Activated CD4-positive, alpha-beta memory T cell treated with anti-CD3 and anti-CD28 coated beads, Interleukin-2, amount 10 ng/mL, durations not matched to agents 7 days and 5 days (primary cell): ENCODE data around the gene GNAO1. TPM values are rescaled to one million over a fixed set of nuclear protein-coding genes. Genes with fewer than 3 reads are reported as not detected.

Experiments
- CTCF ChIA-PET: fragments of 350-600 bp; sonication (Branson Sonifier 250); formaldehyde crosslinking; loops from one replicate; lab custom pipeline; 2021; ENCODE audit warnings: antibody characterized with exemption, inconsistent platforms; lab: Charles Lee
- POLR2A ChIA-PET: fragments of 350-600 bp; sonication (Branson Sonifier 250); formaldehyde crosslinking; loops from one replicate; lab custom pipeline; 2021; ENCODE audit warnings: antibody characterized with exemption; lab: Charles Lee
- DNase-seq: peaks from one replicate; pipeline ENCODE4 v3.0.0-alpha.2; 2020
- H3K27ac Mint-ChIP-seq: one replicate; pipeline ENCODE4 v1.8.0; 2021; ENCODE audit warnings: mild to moderate bottlenecking, mixed read lengths
- H3K27me3 Mint-ChIP-seq: one replicate; pipeline ENCODE4 v1.8.0; 2021; ENCODE audit warnings: mixed read lengths
- H3K36me3 Mint-ChIP-seq: one replicate; pipeline ENCODE4 v1.8.0; 2021; ENCODE audit warnings: low read depth, mixed read lengths
- H3K4me1 Mint-ChIP-seq: one replicate; pipeline ENCODE4 v1.8.0; 2021; ENCODE audit warnings: mixed read lengths
- H3K4me3 Mint-ChIP-seq: one replicate; pipeline ENCODE4 v1.8.0; 2021; ENCODE audit warnings: mild to moderate bottlenecking, mixed read lengths
- H3K9me3 Mint-ChIP-seq: one replicate; pipeline ENCODE4 v1.8.0; 2021; ENCODE audit warnings: mixed read lengths
- total RNA-seq, 2 experiments: library from RNA; stranded (reverse); gene quantifications; one replicate each; pipeline ENCODE4 v1.2.3, GENCODE V29; 2021

GNAO1 gene
- total RNA-seq, 2 experiments from 2014 or later, result 1.8 to 2.3 TPM

DNA sequence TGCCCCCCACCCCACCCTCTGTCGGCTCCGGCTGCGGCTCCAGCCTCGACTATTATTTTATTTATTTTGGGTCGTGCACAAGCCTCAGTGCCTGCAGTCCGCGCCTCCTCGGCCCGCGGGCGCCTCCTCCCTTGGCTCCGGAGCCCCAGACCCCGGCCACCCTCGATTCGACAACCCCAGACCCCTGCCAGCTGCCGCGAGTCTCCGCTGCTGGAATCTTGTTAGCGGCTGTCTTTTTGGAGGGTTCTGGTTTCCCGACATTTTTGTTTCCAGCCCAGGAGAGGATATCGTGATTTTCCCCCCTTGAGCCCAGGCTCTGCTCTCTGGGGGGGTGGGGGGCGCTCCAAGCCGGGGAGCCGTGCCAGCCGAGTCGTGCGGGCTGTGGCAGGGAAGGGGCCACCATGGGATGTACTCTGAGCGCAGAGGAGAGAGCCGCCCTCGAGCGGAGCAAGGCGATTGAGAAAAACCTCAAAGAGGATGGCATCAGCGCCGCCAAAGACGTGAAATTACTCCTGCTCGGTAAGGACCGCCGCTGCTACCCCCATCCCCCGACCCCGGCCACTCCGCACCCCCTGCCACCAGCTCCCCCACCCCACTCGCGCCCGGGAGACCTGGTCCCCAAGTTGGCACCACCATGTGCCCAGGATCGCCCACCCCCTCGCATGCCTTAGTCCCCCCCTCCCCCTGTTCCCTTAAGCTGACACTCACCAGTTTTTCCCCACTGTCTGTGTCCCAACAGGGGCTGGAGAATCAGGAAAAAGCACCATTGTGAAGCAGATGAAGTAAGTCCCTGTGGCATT is 746 bp downstream of the GNAO1 start:
- Mint-ChIP-seq H3K27ac (no peak overlapping the region), H3K4me3 (peak overlapping the region; percentile 72), H3K36me3 (no peaks in the 10 kb centered on the region), H3K9me3 (no peaks in the 10 kb centered on the region), H3K27me3 (peaks cover 80% of the 10 kb centered on the region), H3K4me1 (peaks cover 29% of the 10 kb centered on the region)
- ChIA-PET CTCF (interaction anchor here (1.2 to 2.7 kb wide), 2 partner anchors 11 to 70 kb away, joined by 3 to 10 read pairs; no protein-coding TSS in a partner anchor), POLR2A (interaction anchor here (1.0 to 1.4 kb wide), 3 partner anchors 10 to 87 kb away, joined by 3 to 4 read pairs (median 4); no protein-coding TSS in a partner anchor)
- DNase-seq, result no peak

GRCh38 chr16:56192635-56192945 is 1.3 kb downstream of the GNAO1 start:
- ChIA-PET POLR2A (no interaction called here), CTCF (no interaction called here)
- Mint-ChIP-seq H3K4me3 (peak overlapping the region; percentile 49), H3K36me3 (no peaks in the 10 kb centered on the region), H3K9me3 (no peaks in the 10 kb centered on the region), H3K4me1 (peaks cover 29% of the 10 kb centered on the region), H3K27me3 (peaks cover 82% of the 10 kb centered on the region), H3K27ac (no peak overlapping the region)
- no peak for DNase-seq

DNA sequence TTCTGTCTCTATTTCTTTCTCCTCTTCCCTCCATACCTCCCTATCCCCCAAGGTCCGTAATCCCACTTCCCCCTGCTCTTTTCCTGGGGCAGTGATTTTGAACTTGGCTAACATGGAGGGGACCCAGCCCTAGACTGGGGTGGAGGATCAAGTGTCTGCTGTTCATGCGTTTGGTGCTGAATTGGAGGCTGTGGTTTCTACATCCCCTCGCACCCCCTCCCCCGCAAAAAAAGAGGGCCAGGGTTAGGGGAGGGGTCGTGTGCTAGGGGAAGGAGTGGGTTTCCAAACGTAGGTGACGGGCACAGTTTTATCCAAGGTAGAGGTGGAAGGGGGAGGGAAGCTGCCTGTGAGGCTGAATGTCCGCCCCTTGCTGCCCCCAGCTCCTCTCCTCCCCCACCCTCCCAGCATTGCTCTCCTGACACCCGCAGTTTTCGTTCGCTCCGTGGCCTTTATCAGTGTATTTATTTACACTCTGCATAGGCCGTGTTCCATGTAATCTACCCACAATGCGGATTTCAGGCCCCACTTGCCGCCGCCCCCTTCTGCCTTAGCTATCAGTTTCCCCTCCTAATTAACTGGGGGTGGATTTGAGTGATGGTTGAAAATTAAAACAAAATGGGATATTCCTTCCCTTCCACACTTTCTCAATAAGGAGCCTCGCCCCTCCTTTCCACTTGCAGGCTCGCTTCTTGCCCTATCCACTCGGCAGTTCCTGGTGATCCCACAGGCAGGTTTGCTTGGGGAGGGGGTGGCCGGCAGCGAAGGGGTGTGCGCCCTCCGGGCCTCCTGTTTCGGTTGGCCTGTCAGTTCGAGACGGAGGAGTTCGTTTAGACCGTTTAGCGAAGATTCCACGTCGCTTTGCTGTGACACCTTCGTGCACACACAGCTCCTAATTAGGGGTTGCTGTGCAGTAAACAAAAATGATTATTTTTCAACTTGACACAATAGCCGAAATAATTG is 2.0 kb downstream of the GNAO1 start:
- CTCF ChIA-PET, result interaction anchor here (1.5 kb wide), 1 partner anchor 10 kb away, joined by 7 read pairs; no protein-coding TSS in a partner anchor
- Mint-ChIP-seq H3K9me3 (no peaks in the 10 kb centered on the region), H3K4me3 (peak overlapping the region; percentile 49), H3K36me3 (no peaks in the 10 kb centered on the region), H3K4me1 (peaks cover 29% of the 10 kb centered on the region), H3K27ac (no peak overlapping the region), H3K27me3 (peaks cover 81% of the 10 kb centered on the region)
- POLR2A ChIA-PET, result interaction anchor here (1.5 kb wide), 1 partner anchor 10 kb away, joined by 3 read pairs; no protein-coding TSS in a partner anchor
- DNase-seq, result no peak

GRCh38 chr16:56193951-56194726 is 2.9 kb downstream of the GNAO1 start:
- ChIA-PET POLR2A (interaction anchor here (0.6 to 1.5 kb wide), 3 partner anchors 9 to 31 kb away, joined by 3 to 4 read pairs (median 3); no protein-coding TSS in a partner anchor), CTCF (interaction anchor here (1.5 kb wide), 1 partner anchor 9 kb away, joined by 7 read pairs; no protein-coding TSS in a partner anchor)
- no peaks in the 10 kb centered on the region for H3K9me3 Mint-ChIP-seq
- no peaks in the 10 kb centered on the region for H3K36me3 Mint-ChIP-seq
- DNase-seq, result peak; percentile 64
- H3K4me1 Mint-ChIP-seq, result peaks cover 29% of the 10 kb centered on the region
- no peak overlapping the region for H3K27ac Mint-ChIP-seq
- H3K4me3 Mint-ChIP-seq, result peak overlapping the region; percentile 36
- peaks cover 75% of the 10 kb centered on the region for H3K27me3 Mint-ChIP-seq

DNA sequence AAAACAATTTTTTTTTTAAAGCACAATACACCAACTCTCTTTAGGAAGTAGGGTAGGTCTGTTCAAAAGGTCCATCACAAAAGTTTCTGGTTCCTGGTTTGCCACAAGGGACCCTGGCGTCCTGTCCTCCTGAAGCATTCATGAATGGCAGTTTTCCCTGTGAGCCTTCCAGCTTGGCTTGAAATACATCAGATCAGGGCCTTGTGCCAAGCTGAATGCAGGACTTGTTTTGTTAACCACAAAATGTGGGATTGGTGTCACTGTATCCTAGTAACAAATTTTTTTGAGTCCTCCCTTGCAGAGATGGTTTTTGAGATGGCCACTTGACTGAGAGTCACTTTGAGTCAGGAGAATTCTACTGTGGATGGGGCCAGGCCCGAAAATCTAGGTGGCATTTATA is 3.9 kb downstream of the GNAO1 start:
- peaks cover 66% of the 10 kb centered on the region for H3K27me3 Mint-ChIP-seq
- no peak overlapping the region for H3K4me3 Mint-ChIP-seq
- H3K36me3 Mint-ChIP-seq, result no peaks in the 10 kb centered on the region
- H3K27ac Mint-ChIP-seq, result no peak overlapping the region
- DNase-seq, result no peak
- POLR2A ChIA-PET, result interaction anchor here (1.4 kb wide), 1 partner anchor 32 kb away, joined by 3 read pairs; no protein-coding TSS in a partner anchor
- CTCF ChIA-PET, result no interaction called here
- H3K9me3 Mint-ChIP-seq, result no peaks in the 10 kb centered on the region
- H3K4me1 Mint-ChIP-seq, result peaks cover 27% of the 10 kb centered on the region

GRCh38 chr16:56196381-56196780 is 5.1 kb downstream of the GNAO1 start:
- ChIA-PET POLR2A (no interaction called here), CTCF (no interaction called here)
- Mint-ChIP-seq H3K4me3 (no peak overlapping the region), H3K9me3 (no peaks in the 10 kb centered on the region), H3K27ac (no peak overlapping the region), H3K36me3 (no peaks in the 10 kb centered on the region), H3K27me3 (peaks cover 61% of the 10 kb centered on the region), H3K4me1 (peaks cover 24% of the 10 kb centered on the region)
- no peak for DNase-seq

DNA sequence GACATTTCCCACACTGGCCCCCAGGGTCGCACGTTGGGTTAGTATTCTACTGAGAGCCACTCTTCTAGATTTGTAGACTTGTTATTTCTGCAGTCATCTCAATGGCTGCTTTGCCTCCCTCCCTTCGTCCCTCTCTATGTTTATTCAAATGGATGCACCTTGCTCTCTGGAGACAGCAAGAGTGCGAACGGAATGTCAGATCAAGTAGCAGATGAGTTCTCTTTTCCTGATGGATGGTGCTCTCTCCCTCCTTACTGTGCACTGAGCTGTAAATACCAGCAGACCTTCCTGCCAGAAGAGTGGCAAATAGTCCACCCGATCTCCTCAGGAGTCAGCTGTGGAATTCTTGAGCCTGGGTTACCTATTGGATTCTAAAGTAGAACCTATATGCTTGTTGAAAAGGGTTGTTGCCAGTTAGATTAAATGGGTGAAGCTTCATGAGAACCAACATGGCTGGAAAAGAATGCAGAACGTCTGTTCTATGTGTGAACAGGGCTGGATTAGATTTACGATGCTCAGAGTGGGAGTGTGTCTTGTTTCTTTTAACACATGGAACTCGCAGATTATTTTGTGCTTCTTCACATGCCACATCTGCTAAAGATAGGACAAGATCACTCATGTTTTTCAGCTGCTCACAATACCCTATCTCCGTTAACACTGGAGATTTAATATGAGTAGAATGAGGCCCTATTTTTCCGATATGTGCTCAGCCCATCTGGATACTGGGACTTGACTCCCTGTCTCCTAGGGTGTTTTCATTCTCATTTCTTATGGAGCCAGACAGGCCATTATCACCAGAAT is 6.1 kb downstream of the GNAO1 start:
- Mint-ChIP-seq H3K9me3 (no peaks in the 10 kb centered on the region), H3K4me1 (peaks cover 19% of the 10 kb centered on the region), H3K36me3 (no peaks in the 10 kb centered on the region), H3K27ac (no peak overlapping the region), H3K4me3 (no peak overlapping the region), H3K27me3 (peaks cover 54% of the 10 kb centered on the region)
- CTCF ChIA-PET, result no interaction called here
- POLR2A ChIA-PET, result no interaction called here
- no peak for DNase-seq

DNA sequence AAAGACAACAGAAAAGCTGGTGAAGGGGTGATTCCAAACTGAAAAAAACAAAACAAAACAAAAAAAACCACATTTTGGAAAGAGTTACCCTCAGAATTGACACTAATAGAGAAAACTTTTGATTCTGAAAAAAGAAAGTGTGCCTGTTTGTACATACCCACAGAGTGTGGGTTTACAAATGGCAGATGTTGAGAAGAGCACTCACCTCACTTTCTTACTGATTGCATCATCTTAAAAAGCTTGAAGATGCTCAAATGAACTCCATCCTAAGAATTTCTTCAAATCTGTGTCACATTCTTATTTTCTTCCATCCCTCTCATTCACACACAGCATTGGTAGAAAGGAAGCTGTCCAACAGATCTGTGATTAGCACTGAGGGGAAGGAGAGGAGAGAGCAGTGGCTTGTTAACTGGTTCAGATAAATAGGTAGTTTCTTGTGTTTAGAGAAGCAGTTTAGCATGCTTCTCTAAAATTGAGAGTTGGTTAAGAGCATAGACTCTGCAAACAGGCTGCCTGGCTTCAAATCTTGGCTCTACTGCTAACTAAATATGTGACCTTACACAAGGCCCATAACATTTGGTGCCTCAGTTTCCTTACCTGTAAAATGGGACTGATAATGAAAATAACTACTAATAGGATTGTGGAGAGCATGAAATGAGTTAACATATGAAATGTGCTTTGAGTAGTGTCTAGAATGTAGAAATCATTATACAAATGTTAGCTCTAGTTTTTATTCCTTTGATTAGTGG is 6.9 kb downstream of the GNAO1 start:
- no peak overlapping the region for H3K4me3 Mint-ChIP-seq
- no peak for DNase-seq
- CTCF ChIA-PET, result interaction anchor here (1.1 kb wide), 1 partner anchor 733 kb away, joined by 4 read pairs; no protein-coding TSS in a partner anchor

DNA sequence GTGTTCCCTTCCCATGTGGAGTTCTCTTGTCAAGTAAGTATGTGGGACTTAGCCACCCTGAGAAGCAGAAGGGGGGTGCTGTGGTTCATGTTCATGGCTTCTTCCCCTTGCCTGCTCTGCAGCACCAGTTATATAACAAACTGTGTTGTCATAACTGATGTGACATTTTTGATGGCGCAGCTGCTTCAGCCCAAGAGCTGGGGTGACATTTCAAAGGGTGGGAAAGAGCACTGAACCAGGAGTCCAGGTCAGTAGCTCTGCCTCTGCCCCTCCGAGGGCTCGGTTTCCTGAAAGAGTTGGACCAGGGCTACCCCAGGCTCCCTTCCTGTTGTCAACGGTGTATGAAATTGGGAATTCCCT is 7.4 kb downstream of the GNAO1 start:
- Mint-ChIP-seq H3K4me3 (no peak overlapping the region), H3K27ac (peak overlapping the region; percentile 53), H3K27me3 (peaks cover 41% of the 10 kb centered on the region), H3K4me1 (peaks cover 8% of the 10 kb centered on the region), H3K36me3 (no peaks in the 10 kb centered on the region), H3K9me3 (no peaks in the 10 kb centered on the region)
- CTCF ChIA-PET, result interaction anchor here (1.1 kb wide), 1 partner anchor 734 kb away, joined by 4 read pairs; no protein-coding TSS in a partner anchor
- POLR2A ChIA-PET, result interaction anchor here (1.4 to 1.5 kb wide), 2 partner anchors 11 to 64 kb away, joined by 3 to 5 read pairs; no protein-coding TSS in a partner anchor
- no peak for DNase-seq

More for the DNA sequence above, 6.9 kb downstream of the GNAO1 start:
- Mint-ChIP-seq H3K36me3 (no peaks in the 10 kb centered on the region), H3K4me1 (peaks cover 13% of the 10 kb centered on the region), H3K27me3 (peaks cover 47% of the 10 kb centered on the region), H3K27ac (peak overlapping the region; percentile 61), H3K9me3 (no peaks in the 10 kb centered on the region)
- POLR2A ChIA-PET, result interaction anchor here (1.5 kb wide), 1 partner anchor 64 kb away, joined by 5 read pairs; no protein-coding TSS in a partner anchor

- Mint-ChIP-seq H3K4me3 (no peak overlapping the region), H3K9me3 (no peaks in the 10 kb centered on the region), H3K27ac (peak overlapping the region; percentile 53), H3K36me3 (no peaks in the 10 kb centered on the region), H3K27me3 (peaks cover 37% of the 10 kb centered on the region), H3K4me1 (peaks cover 4% of the 10 kb centered on the region)
- DNase-seq, result peak; percentile 34
- ChIA-PET POLR2A (interaction anchor here (1.4 to 1.5 kb wide), 2 partner anchors 11 to 63 kb away, joined by 3 to 5 read pairs; no protein-coding TSS in a partner anchor), CTCF (interaction anchor here (1.1 kb wide), 1 partner anchor 734 kb away, joined by 4 read pairs; no protein-coding TSS in a partner anchor)
These were observed 7.9 kb downstream of the GNAO1 start for GRCh38 chr16:56199164-56199563.

GRCh38 chr16:56201030-56201429 is 9.7 kb downstream of the GNAO1 start:
- no peaks in the 10 kb centered on the region for H3K36me3 Mint-ChIP-seq
- H3K27ac Mint-ChIP-seq, result no peak overlapping the region
- H3K4me3 Mint-ChIP-seq, result no peak overlapping the region
- POLR2A ChIA-PET, result interaction anchor here (1.3 kb wide), 1 partner anchor 37 kb away, joined by 3 read pairs; no protein-coding TSS in a partner anchor
- CTCF ChIA-PET, result no interaction called here
- no peaks in the 10 kb centered on the region for H3K4me1 Mint-ChIP-seq
- peaks cover 26% of the 10 kb centered on the region for H3K27me3 Mint-ChIP-seq
- no peaks in the 10 kb centered on the region for H3K9me3 Mint-ChIP-seq
- no peak for DNase-seq
